Progenitor cell of endocrine pancreas (in vitro differentiated cells): Measurements from ENCODE around the gene SH2D3A. TPM values are rescaled to one million over a fixed set of nuclear protein-coding genes. Genes with fewer than 3 reads are reported as not detected.

Source experiments
- DNase-seq: peaks from one replicate; pipeline ENCODE4 v3.0.0; 2021; ENCODE audit warnings: low spot score; ENCODE audit not compliant: unreplicated experiment
- H3K27ac Mint-ChIP-seq: 2 replicates; pipeline ENCODE4 v1.8.0; 2021; ENCODE audit warnings: mild to moderate bottlenecking, moderate library complexity, mixed read lengths
- H3K27me3 Mint-ChIP-seq: 2 replicates; pipeline ENCODE4 v1.8.0; 2021; ENCODE audit warnings: mixed read lengths
- H3K36me3 Mint-ChIP-seq: 2 replicates; pipeline ENCODE4 v1.8.0; 2022; ENCODE audit warnings: mixed read lengths; ENCODE audit not compliant: insufficient read depth
- H3K4me1 Mint-ChIP-seq: 2 replicates; pipeline ENCODE4 v1.8.0; 2021; ENCODE audit warnings: low read depth, mixed read lengths
- H3K4me3 Mint-ChIP-seq: 2 replicates; pipeline ENCODE4 v1.8.0; 2021; ENCODE audit warnings: low read depth, mild to moderate bottlenecking, moderate library complexity, mixed read lengths
- H3K9me3 Mint-ChIP-seq: 2 replicates; pipeline ENCODE4 v1.8.0; 2021; ENCODE audit warnings: low read depth, mixed read lengths
- total RNA-seq: library from RNA; stranded (reverse); gene quantifications from 2 replicates; pipeline ENCODE4 v1.2.1, GENCODE V29; 2021
- TF ChIP-seq, protein P1 (sequence below): fragments of 200-600 bp; sonication (generic); IDR thresholded peaks from one replicate; pipeline ENCODE4 v1.5.0; 2021; ENCODE audit warnings: antibody characterized with exemption, mild to moderate bottlenecking; ENCODE audit not compliant: unreplicated experiment

Gene SH2D3A
- total RNA-seq, 1 donor from 2014 or later: 19.8 TPM

- no peak for DNase-seq
- Mint-ChIP-seq H3K36me3 (no peaks in the 10 kb centered on the region), H3K4me1 (no peaks in the 10 kb centered on the region), H3K27ac (no peak overlapping the region), H3K27me3 (peaks cover 4% of the 10 kb centered on the region), H3K9me3 (peaks cover 20% of the 10 kb centered on the region), H3K4me3 (no peak overlapping the region)
- TF ChIP-seq, protein P1, sequence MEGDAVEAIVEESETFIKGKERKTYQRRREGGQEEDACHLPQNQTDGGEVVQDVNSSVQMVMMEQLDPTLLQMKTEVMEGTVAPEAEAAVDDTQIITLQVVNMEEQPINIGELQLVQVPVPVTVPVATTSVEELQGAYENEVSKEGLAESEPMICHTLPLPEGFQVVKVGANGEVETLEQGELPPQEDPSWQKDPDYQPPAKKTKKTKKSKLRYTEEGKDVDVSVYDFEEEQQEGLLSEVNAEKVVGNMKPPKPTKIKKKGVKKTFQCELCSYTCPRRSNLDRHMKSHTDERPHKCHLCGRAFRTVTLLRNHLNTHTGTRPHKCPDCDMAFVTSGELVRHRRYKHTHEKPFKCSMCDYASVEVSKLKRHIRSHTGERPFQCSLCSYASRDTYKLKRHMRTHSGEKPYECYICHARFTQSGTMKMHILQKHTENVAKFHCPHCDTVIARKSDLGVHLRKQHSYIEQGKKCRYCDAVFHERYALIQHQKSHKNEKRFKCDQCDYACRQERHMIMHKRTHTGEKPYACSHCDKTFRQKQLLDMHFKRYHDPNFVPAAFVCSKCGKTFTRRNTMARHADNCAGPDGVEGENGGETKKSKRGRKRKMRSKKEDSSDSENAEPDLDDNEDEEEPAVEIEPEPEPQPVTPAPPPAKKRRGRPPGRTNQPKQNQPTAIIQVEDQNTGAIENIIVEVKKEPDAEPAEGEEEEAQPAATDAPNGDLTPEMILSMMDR: no peak
Measured at GRCh38 chr19:6790194-6791128, 23.2 kb upstream of the SH2D3A start.

DNA sequence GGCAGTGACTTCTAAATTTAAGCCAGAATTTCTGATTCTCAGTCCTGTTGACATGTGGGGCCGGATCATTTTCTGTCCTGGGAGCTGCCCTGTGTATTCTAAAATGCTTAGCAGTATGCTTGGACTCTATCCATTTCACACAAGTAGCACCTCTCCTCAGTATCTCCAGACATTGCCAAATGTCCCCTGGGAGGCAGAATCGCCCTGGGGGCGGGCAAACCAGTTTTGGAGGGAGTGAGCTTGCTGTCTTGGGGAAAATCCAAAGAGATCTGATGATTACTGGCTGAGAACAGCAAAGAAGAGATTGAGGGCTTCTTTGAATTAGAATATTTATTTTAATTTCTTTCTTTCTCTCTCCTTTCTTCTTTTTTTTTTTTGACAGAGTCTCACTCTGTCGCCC is 21.7 kb upstream of the SH2D3A start:
- Mint-ChIP-seq H3K27me3 (peaks cover 11% of the 10 kb centered on the region), H3K27ac (no peak overlapping the region), H3K36me3 (no peaks in the 10 kb centered on the region), H3K4me1 (no peaks in the 10 kb centered on the region), H3K9me3 (peaks cover 12% of the 10 kb centered on the region), H3K4me3 (no peak overlapping the region)
- no peak for DNase-seq
- TF ChIP-seq, protein P1: no peak

GRCh38 chr19:6787393-6787792 is 20.2 kb upstream of the SH2D3A start:
- no peak overlapping the region for H3K4me3 Mint-ChIP-seq
- H3K36me3 Mint-ChIP-seq: no peaks in the 10 kb centered on the region
- H3K4me1 Mint-ChIP-seq: no peaks in the 10 kb centered on the region
- H3K27me3 Mint-ChIP-seq: peaks cover 11% of the 10 kb centered on the region
- TF ChIP-seq, protein P1: no peak
- H3K9me3 Mint-ChIP-seq: peaks cover 11% of the 10 kb centered on the region
- H3K27ac Mint-ChIP-seq: no peak overlapping the region
- no peak for DNase-seq

DNA sequence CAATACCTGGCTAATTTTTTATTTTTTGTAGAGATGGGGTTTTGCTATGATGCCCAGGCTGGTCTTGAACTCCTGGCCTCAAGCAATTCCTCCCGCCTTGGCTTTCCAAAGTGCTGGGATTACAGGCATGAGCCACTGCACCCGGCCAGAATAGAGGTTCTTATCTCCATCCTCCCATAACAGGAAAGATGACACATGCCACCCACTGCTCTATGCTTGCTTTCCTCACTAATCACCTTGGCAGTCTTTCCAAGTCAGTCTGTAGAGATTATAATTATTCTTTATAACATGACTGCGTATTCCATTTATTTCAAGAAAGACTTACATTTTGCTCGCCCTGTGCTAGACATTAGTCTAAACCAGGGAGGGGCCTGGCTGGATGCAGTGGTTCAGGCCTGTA is 12.0 kb upstream of the SH2D3A start:
- TF ChIP-seq, protein P1: no peak
- Mint-ChIP-seq H3K9me3 (peaks cover 4% of the 10 kb centered on the region), H3K27ac (no peak overlapping the region), H3K4me1 (no peaks in the 10 kb centered on the region), H3K27me3 (peaks cover 4% of the 10 kb centered on the region), H3K36me3 (no peaks in the 10 kb centered on the region), H3K4me3 (no peak overlapping the region)
- no peak for DNase-seq

DNA sequence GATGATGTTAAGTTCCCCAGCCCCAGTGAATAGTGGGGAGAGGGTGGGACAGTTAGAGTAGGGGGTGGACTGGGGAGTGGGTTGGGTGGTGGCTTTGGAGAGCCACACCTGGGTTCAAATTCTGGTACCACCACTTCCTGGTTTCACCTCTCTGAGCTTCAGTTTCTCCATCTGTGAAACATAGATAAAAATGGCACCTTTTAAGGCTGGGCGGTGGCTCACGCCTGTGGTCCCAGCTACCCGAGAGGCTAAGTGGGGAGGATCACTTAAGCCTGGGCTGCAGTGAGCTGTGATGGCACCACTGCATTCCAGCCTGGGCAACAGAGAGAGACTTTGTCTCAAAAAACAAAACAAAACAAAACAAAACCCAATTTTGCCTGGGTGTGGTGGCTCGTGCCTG is 11.2 kb upstream of the SH2D3A start:
- H3K4me1 Mint-ChIP-seq: no peaks in the 10 kb centered on the region
- H3K36me3 Mint-ChIP-seq: no peaks in the 10 kb centered on the region
- TF ChIP-seq, protein P1: no peak
- peaks cover 4% of the 10 kb centered on the region for H3K9me3 Mint-ChIP-seq
- H3K27me3 Mint-ChIP-seq: peaks cover 4% of the 10 kb centered on the region
- no peak overlapping the region for H3K4me3 Mint-ChIP-seq
- no peak for DNase-seq
- no peak overlapping the region for H3K27ac Mint-ChIP-seq
